ENCODE results near the gene ZNF880. TPM values are rescaled to one million over a fixed set of nuclear protein-coding genes. Genes with fewer than 3 reads are reported as not detected.
A peak's percentile ranks its signal among the peaks of the same experiment; 100 is the strongest.
"Not testable (repeated sequence)": the region's sequence is repeated elsewhere in the genome, so short reads cannot be mapped to it uniquely, and the experiment has no call there.

ZNF880 gene
- total RNA-seq, 5 donors from 2014 or later (not counting 1 experiment from before 2014, with no cell fraction given), result 15.3 to 31.1 (median 28.5) TPM

DNA sequence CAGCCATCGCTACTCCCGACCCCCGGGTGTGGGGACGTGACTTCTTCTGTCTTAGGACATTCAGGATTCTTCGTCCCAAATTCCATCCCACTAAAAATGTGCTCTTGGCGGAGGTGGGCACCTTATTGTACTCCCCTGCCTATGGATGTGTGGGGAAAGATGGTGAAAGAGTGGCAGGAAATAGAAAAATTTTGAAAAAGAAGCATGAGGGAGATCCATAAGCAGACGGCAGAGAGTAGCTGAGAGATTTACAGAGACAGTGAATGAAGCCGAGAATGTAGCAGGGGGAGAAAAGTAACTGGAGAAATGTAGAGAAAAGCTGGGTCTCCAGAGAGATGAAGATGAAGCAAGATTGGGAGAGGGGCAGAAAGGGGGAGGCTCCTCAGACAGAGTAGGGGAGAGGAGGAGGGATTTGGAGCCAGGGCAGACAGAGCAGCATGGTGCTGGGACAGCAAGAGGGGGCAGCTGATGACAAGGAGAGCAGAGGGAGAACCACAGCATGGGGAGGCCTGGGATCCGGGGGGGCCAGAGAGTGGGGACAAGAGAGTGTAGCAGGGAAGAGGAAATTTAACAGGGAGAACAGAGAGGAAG lies 32.8 kb upstream of the ZNF880 start:
- ATAC-seq (replicated peaks in 1 of 4), result no peak
- H3K36me3 ChIP-seq (ENCODE audit: control insufficient read depth in 2 of 2, extremely low read depth in 1 of 2, insufficient read depth in 1 of 2, low read length in 1 of 2), result no peaks in the 10 kb centered on the region
- peaks cover 5 to 33% (median 19%) of the 10 kb centered on the region in 3 donors for H3K9me3 Mint-ChIP-seq
- H3K4me3 ChIP-seq (ENCODE audit: control insufficient read depth in 1 of 2, extremely low read depth in 1 of 2, low read length in 1 of 2), result peak overlapping the region; percentile 78 to 87
- H3K4me1 ChIP-seq (ENCODE audit: control insufficient read depth in 1 of 2, extremely low read depth in 1 of 2, insufficient read depth in 2 of 2, low read length in 2 of 2), result peaks cover 0 to 16% of the 10 kb centered on the region in 2 experiments
- peaks cover 41% of the 10 kb centered on the region for H3K36me3 Mint-ChIP-seq
- H3K27me3 ChIP-seq (replicated peaks in 1 of 2; ENCODE audit: control insufficient read depth in 2 of 2, extremely low read depth in 1 of 2, insufficient read depth in 2 of 2, low read length in 1 of 2), result peaks cover 0 to 8% of the 10 kb centered on the region in 2 experiments
- no peaks in the 10 kb centered on the region for H3K27me3 Mint-ChIP-seq
- DNase-seq, result no peak
- 25% methylated on average over 4 of the region's 9 CpGs for WGBS (ENCODE audit: insufficient coverage)
- peak overlapping the region; percentile 81 for H3K27ac ChIP-seq (ENCODE audit: low read length)
- H3K4me1 Mint-ChIP-seq, result peaks cover 13 to 18% (median 17%) of the 10 kb centered on the region in 3 donors
- POLR2A ChIA-PET, result no interaction called here
- CTCF ChIA-PET, result no interaction called here
- H3K4me3 Mint-ChIP-seq, result peak overlapping the region; percentile 91 to 96 (median 95)
- H3K27ac Mint-ChIP-seq, result peak overlapping the region; percentile 83 to 95
- peaks cover 2% of the 10 kb centered on the region for H3K9me3 ChIP-seq

GRCh38 chr19:52339022-52339421 lies 30.7 kb upstream of the ZNF880 start:
- POLR2A ChIA-PET, result not testable (repeated sequence)

DNA sequence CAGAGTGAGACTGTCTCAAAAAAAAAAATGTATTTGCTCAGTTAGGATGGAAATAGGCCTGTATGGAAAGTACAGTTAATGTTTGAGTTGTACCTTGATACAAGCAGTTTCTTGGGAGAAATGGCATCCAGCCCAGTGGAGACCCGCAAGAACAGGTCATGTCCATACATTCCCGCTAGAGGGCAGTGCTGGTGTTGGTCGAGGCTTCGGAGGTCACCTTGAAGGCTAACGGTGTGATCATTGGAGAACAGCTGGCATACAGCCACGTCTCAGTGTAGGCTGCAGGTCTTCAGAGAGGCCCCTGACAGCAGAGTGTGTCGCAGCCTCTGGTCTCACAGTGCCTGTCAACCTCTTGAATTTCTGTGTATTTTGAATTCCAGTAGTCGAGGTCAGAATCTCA lies 26.2 kb upstream of the ZNF880 start:
- Histone ChIP-seq H3K4me3 (ENCODE audit: control insufficient read depth in 1 of 2, extremely low read depth in 1 of 2, low read length in 1 of 2) (no peak overlapping the region), H3K27me3 (replicated peaks in 1 of 2; ENCODE audit: control insufficient read depth in 2 of 2, extremely low read depth in 1 of 2, insufficient read depth in 2 of 2, low read length in 1 of 2) (no peaks in the 10 kb centered on the region), H3K9me3 (no peaks in the 10 kb centered on the region), H3K36me3 (ENCODE audit: control insufficient read depth in 2 of 2, extremely low read depth in 1 of 2, insufficient read depth in 1 of 2, low read length in 1 of 2) (no peaks in the 10 kb centered on the region), H3K27ac (ENCODE audit: low read length) (no peak overlapping the region), H3K4me1 (ENCODE audit: control insufficient read depth in 1 of 2, extremely low read depth in 1 of 2, insufficient read depth in 2 of 2, low read length in 2 of 2) (no peaks in the 10 kb centered on the region)
- H3K4me3 Mint-ChIP-seq, result no peak overlapping the region
- CTCF ChIA-PET, result no interaction called here
- POLR2A ChIA-PET, result no interaction called here
- no peaks in the 10 kb centered on the region for H3K27me3 Mint-ChIP-seq
- 37% methylated on average over 4 of the region's 8 CpGs for WGBS (ENCODE audit: insufficient coverage)
- H3K36me3 Mint-ChIP-seq, result peaks cover 12% of the 10 kb centered on the region
- ATAC-seq (replicated peaks in 1 of 4) (peak; percentile 49 to 53 (median 50)), DNase-seq (peak in 32 of 35 experiments; percentile 8 to 71 (median 34))
- H3K9me3 Mint-ChIP-seq, result peaks cover 0 to 9% (median 6%) of the 10 kb centered on the region in 3 donors
- H3K4me1 Mint-ChIP-seq, result peaks cover 0 to 2% (median 0%) of the 10 kb centered on the region in 3 donors
- H3K27ac Mint-ChIP-seq, result no peak overlapping the region

More at GRCh38 chr19:52339022-52339421, 30.7 kb upstream of the ZNF880 start:
- H3K27me3 Mint-ChIP-seq; ATAC-seq (replicated peaks in 1 of 4); H3K27ac Mint-ChIP-seq; H3K9me3 ChIP-seq; H3K4me3 Mint-ChIP-seq; DNase-seq; H3K4me3 ChIP-seq (ENCODE audit: control insufficient read depth in 1 of 2, extremely low read depth in 1 of 2, low read length in 1 of 2); CTCF ChIA-PET; H3K27me3 ChIP-seq (replicated peaks in 1 of 2; ENCODE audit: control insufficient read depth in 2 of 2, extremely low read depth in 1 of 2, insufficient read depth in 2 of 2, low read length in 1 of 2); H3K36me3 ChIP-seq (ENCODE audit: control insufficient read depth in 2 of 2, extremely low read depth in 1 of 2, insufficient read depth in 1 of 2, low read length in 1 of 2); H3K27ac ChIP-seq (ENCODE audit: low read length): not testable (repeated sequence)
- H3K4me1 Mint-ChIP-seq, result peaks cover 13 to 19% (median 18%) of the 10 kb centered on the region in 3 donors
- H3K4me1 ChIP-seq (ENCODE audit: control insufficient read depth in 1 of 2, extremely low read depth in 1 of 2, insufficient read depth in 2 of 2, low read length in 2 of 2), result peaks cover 0 to 16% of the 10 kb centered on the region in 2 experiments
- 100% methylated on average over 2 of the region's 3 CpGs for WGBS (ENCODE audit: insufficient coverage)
- peaks cover 5 to 15% (median 11%) of the 10 kb centered on the region in 3 donors for H3K9me3 Mint-ChIP-seq
- peaks cover 27% of the 10 kb centered on the region for H3K36me3 Mint-ChIP-seq

DNA sequence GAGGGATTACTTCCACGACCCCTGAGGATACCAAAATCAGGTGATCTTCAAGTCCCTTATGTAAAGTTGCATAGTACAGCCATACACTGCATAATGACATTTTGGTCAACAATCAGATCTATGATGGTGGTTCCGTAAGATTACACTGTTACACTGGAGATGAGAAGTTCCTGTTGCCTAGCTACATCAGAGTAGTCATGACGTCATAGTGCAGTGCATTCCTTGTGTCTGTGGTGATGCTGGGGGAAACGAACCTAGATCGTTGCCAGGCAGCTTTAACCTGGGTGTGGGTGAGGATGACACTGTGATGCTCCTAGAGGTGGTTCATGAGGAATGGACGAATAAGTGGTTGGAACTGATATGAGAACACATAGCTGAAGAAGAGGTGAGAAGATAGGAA lies 24.6 kb upstream of the ZNF880 start:
- Mint-ChIP-seq H3K27me3 (no peaks in the 10 kb centered on the region), H3K36me3 (peaks cover 19% of the 10 kb centered on the region), H3K4me1 (peaks cover 0 to 2% (median 0%) of the 10 kb centered on the region in 3 donors), H3K4me3 (no peak overlapping the region), H3K9me3 (peaks cover 4 to 14% (median 11%) of the 10 kb centered on the region in 3 donors), H3K27ac (no peak overlapping the region)
- H3K9me3 ChIP-seq, result no peaks in the 10 kb centered on the region
- 82% methylated on average over 5 of the region's 6 CpGs for WGBS (ENCODE audit: insufficient coverage)
- no peaks in the 10 kb centered on the region for H3K4me1 ChIP-seq (ENCODE audit: control insufficient read depth in 1 of 2, extremely low read depth in 1 of 2, insufficient read depth in 2 of 2, low read length in 2 of 2)
- H3K4me3 ChIP-seq (ENCODE audit: control insufficient read depth in 1 of 2, extremely low read depth in 1 of 2, low read length in 1 of 2), result no peak overlapping the region
- no peaks in the 10 kb centered on the region for H3K27me3 ChIP-seq (replicated peaks in 1 of 2; ENCODE audit: control insufficient read depth in 2 of 2, extremely low read depth in 1 of 2, insufficient read depth in 2 of 2, low read length in 1 of 2)
- ATAC-seq (replicated peaks in 1 of 4) (no peak), DNase-seq (no peak)
- H3K27ac ChIP-seq (ENCODE audit: low read length), result no peak overlapping the region
- ChIA-PET POLR2A (no interaction called here), CTCF (interaction anchor here in 1 of 2 donors (1.2 kb wide), 1 partner anchor 404 kb away, joined by 3 read pairs; no protein-coding TSS in a partner anchor)
- no peaks in the 10 kb centered on the region for H3K36me3 ChIP-seq (ENCODE audit: control insufficient read depth in 2 of 2, extremely low read depth in 1 of 2, insufficient read depth in 1 of 2, low read length in 1 of 2)

DNA sequence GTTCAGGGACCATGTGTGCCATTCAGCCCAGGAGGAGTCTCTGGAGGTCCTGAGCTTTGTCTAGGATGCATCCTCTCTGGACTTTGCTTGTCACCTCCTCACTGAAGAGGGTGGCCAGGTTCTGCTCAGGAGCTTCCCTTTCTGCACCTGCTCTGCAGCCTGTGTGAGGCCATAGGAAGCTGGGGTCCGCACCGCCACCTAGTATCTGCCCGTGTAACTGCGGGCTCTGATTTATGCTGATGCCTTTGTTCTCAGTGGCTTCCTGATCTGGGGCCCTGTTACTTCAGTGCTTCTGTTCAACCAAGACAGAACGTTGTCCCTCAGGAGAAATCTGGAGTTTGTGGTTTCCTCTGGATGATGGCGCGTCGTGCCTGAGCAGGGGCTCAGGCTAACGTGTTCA lies 18.2 kb upstream of the ZNF880 start:
- ChIA-PET CTCF (no interaction called here), POLR2A (no interaction called here)
- ATAC-seq (replicated peaks in 1 of 4), result no peak
- WGBS (ENCODE audit: insufficient coverage), result 87% methylated on average over 9 of the region's 9 CpGs
- Histone ChIP-seq H3K27me3 (replicated peaks in 1 of 2; ENCODE audit: control insufficient read depth in 2 of 2, extremely low read depth in 1 of 2, insufficient read depth in 2 of 2, low read length in 1 of 2) (no peaks in the 10 kb centered on the region), H3K9me3 (peaks cover 3% of the 10 kb centered on the region), H3K36me3 (ENCODE audit: control insufficient read depth in 2 of 2, extremely low read depth in 1 of 2, insufficient read depth in 1 of 2, low read length in 1 of 2) (peaks cover 0 to 6% of the 10 kb centered on the region in 2 donors), H3K27ac (ENCODE audit: low read length) (no peak overlapping the region), H3K4me3 (ENCODE audit: control insufficient read depth in 1 of 2, extremely low read depth in 1 of 2, low read length in 1 of 2) (peak overlapping the region in 1 of 2 donors; percentile 15), H3K4me1 (ENCODE audit: control insufficient read depth in 1 of 2, extremely low read depth in 1 of 2, insufficient read depth in 2 of 2, low read length in 2 of 2) (no peaks in the 10 kb centered on the region)
- Mint-ChIP-seq H3K27me3 (no peaks in the 10 kb centered on the region), H3K4me3 (no peak overlapping the region), H3K27ac (no peak overlapping the region), H3K36me3 (peaks cover 65% of the 10 kb centered on the region), H3K4me1 (no peaks in the 10 kb centered on the region), H3K9me3 (peaks cover 10 to 40% (median 39%) of the 10 kb centered on the region in 3 donors)
- no peak for DNase-seq

DNA sequence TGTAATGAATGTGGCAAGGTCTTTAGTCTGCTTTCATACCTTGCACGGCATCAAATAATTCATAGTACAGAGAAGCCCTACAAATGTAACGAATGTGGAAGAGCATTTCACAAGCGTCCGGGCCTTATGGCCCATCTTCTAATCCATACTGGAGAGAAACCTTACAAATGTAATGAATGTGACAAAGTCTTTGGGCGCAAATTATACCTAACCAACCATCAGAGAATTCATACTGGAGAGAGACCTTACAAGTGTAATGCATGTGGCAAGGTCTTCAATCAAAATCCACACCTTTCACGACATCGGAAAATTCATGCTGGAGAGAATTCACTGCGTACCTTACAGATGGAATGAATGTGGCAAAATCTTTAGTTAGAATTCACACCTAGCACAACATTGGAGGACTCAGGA lies 3.3 kb upstream of the ZNF880 start:
- Mint-ChIP-seq H3K9me3 (peaks cover 20 to 43% (median 38%) of the 10 kb centered on the region in 3 donors), H3K27ac (no peak overlapping the region), H3K4me3 (no peak overlapping the region), H3K4me1 (peaks cover 13 to 15% (median 14%) of the 10 kb centered on the region in 3 donors), H3K27me3 (no peaks in the 10 kb centered on the region), H3K36me3 (peaks cover 48% of the 10 kb centered on the region)
- ChIA-PET CTCF (no interaction called here), POLR2A (no interaction called here)
- Histone ChIP-seq H3K36me3 (ENCODE audit: control insufficient read depth in 2 of 2, extremely low read depth in 1 of 2, insufficient read depth in 1 of 2, low read length in 1 of 2) (no peaks in the 10 kb centered on the region), H3K27ac (ENCODE audit: low read length) (no peak overlapping the region), H3K4me1 (ENCODE audit: control insufficient read depth in 1 of 2, extremely low read depth in 1 of 2, insufficient read depth in 2 of 2, low read length in 2 of 2) (peaks cover 2 to 17% of the 10 kb centered on the region in 2 experiments), H3K4me3 (ENCODE audit: control insufficient read depth in 1 of 2, extremely low read depth in 1 of 2, low read length in 1 of 2) (no peak overlapping the region), H3K9me3 (peaks cover 15% of the 10 kb centered on the region), H3K27me3 (replicated peaks in 1 of 2; ENCODE audit: control insufficient read depth in 2 of 2, extremely low read depth in 1 of 2, insufficient read depth in 2 of 2, low read length in 1 of 2) (no peaks in the 10 kb centered on the region)
- 100% methylated on average over 3 of the region's 8 CpGs for WGBS (ENCODE audit: insufficient coverage)
- no peak for ATAC-seq (replicated peaks in 1 of 4)
- DNase-seq, result no peak

Measured in T-cell (primary cell).